ENCODE results near the gene PKMYT1.

The PKMYT1 gene

DNA sequence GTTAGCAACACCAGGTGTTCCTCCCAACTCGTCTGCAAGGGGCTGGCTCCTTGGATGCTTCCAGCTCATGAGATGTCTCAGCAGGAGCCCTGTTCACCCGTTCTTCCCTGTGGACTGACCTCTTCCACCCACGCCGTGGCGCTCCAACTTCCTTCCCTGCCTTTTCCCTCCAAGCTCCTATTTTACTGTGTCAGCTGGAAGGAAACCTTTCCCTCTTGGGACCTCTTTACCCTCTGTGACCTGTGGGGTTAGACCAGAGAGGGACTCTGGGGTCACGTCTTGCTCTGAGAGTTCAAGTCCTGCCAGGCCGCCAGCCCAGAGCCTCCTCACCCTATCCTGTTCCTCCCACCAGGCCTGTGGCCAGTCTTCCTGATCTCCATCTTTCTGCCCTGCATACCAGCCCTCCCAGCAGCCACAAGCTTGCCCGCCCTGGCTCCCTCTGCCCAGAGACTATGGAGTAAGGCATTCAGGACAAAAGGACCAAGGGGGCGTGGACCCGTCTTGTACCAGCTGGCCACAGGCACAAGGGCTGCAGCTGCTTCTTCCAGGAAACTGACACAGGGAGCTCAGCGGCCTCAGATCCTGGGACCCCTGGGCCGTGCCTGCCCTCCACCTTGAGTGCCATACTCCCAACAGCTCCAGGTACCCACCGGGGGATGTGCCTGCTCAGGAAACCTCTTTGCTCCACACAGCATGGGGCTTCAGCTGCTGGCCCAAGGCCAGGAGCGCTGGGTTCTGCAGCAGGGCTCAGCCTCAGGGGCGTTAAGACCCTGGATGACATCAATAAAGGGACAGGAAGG is 8.1 kb downstream of the PKMYT1 start:
- no peak for DNase-seq

DNA sequence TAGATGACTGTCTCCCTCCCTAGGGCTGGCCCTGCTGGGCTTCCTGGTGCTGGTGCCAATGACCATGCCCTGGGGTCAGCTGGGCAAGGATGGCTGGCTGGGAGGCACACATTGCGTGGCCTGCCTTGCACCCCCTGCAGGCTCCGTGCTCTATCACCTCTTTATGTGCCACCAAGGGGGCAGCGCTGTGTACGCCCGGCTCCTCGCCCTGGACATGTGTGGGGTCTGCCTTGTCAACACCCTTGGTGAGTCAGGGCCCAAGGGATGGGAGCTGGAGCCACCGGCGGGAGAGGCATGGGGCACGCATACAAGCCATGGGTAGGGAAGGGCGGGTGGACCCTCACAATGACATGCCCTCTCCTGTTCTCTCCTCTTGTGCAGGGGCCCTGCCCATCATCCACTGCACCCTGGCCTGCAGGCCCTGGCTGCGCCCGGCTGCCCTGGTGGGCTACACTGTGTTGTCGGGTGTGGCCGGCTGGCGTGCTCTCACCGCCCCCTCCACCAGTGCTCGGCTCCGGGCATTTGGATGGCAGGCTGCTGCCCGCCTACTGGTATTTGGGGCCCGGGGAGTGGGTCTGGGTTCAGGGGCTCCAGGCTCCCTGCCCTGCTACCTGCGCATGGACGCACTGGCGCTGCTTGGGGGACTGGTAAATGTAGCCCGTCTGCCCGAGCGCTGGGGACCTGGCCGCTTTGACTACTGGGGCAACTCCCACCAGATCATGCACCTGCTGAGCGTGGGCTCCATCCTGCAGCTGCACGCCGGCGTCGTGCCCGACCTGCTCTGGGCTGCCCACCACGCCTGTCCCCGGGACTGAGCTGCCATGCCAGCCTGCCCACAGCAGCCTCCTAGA is 8.9 kb downstream of the PKMYT1 start:
- DNase-seq: no peak

DNA sequence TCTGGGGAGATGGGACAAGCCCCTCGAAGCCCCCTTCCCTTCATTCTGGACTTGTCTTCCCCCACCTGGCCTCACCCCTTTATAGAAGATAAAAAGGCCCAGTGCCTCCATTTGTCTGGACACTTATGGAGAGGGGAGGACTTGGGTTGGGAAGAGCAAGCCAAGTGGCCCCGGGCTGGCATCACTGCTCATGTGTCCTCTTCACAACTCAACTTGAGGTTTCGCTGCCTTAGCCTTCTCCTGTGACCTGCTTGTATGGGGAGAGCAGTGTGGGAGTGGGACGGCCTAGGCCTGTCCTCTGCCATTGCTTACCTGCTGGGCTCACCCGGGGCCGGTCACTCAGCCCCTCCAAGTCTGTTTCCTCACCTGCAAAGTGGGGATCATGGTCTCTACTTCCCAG is 9.7 kb downstream of the PKMYT1 start:
- no peak for DNase-seq

DNA sequence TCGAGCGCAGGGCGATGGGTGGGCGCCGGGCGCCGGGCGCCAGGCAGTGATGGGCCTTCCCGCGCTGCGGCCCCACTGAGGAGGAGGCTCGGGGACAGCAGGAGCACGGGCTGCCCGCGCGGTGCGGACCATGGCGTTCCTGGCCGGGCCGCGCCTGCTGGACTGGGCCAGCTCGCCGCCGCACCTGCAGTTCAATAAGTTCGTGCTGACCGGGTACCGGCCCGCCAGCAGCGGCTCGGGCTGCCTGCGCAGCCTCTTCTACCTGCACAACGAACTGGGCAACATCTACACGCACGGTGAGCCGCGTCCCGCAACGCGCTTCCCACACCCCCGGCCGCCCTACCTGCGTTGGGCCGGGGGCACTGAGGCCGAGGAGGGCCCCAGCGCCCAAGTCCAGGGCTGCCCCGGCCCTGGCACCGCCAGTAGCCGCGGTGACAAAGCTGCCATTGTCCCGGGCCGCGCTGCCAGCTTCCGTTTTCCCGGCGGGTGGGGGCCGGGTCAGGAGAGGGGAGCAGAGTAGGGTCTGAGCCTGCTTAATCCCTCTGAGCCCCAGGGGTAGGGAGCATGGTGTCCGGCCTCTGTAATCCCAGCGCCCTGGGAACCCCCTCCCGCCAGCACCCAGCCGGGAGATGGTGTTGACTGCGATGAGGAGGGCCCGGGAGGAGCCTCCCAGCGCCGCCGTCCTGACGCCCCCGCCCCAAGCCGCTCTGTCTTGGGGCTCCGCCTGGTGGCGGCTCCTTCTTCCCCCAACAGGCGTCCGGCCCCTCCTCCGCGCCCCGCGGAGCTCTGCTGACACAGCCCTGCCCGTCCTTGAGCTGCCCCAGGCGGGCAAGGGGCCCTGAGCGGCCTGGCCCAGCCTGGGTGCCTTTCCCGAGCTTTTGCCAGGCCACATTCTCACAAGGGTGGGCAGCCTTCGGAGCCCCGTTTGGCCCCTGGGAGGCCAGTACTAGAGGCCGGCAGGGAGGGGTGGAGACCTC is 10.4 kb downstream of the PKMYT1 start:
- peak; percentile 8 for DNase-seq

DNA sequence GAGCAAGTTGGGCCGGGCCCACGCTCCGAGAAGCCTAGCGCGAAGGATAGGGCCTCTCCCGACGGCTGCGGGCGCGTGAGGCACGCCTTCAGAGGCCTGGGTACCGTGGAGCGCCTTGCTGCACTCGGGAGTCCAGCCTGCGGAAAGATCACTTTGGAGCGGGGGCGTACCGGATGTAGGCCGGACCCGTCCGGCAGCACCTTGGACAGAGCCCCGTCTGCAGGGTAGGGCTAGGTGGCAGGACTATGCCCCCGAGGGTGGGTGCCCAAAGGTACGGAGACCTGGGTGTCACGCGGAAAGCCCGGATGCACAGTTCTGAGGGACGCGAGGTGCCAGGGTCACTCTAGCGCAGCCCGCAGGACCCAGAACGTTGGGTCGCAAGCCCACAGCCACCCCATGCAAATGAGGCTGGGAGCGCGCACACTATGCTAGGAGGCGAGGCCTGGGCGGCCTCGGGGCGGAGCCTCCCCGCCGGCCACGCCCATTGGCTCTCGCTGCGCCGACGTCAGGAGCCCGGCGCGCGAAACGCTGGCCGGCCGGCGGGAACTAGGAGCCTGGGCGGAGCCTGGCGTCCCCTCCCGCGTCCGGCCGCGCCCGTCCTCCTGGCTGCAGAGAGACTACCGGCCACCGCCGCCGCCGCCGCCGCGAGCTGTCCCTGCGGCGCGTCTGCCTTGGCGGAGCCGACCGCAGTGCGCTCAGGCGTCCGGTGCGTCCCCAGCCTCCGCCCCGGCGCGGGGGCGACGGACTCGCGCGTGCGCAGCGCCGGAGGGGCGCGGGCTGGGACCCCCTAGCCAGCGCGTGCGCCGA is 11.3 kb downstream of the PKMYT1 start, which contains the start of gene PAQR4:
TSS of gene PAQR4 (plus strand) at position 611 of the 807 bp plus-strand sequence. CDS start 327 bp downstream, outside the sequence.
- DNase-seq: peak; percentile 78

DNA sequence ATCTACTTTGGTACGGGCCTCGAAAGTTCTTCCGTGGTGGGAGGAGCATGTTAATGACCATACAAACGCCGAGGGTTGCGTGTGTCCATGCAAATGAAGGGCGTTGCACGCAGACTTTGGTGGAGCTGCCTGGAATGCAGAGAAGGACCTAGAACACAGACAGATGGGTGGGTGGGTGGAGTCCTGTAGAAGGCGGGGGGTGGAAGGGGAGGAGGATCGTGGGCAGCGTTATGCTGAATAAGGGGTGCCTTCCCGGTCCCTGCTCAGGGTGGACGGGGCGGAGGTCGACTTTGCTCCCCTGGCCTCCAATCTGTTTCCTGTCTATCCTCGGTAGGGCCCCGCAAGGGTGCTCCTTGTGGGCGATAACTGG is 11.9 kb downstream of the PKMYT1 start:
- DNase-seq: peak; percentile 16

DNA sequence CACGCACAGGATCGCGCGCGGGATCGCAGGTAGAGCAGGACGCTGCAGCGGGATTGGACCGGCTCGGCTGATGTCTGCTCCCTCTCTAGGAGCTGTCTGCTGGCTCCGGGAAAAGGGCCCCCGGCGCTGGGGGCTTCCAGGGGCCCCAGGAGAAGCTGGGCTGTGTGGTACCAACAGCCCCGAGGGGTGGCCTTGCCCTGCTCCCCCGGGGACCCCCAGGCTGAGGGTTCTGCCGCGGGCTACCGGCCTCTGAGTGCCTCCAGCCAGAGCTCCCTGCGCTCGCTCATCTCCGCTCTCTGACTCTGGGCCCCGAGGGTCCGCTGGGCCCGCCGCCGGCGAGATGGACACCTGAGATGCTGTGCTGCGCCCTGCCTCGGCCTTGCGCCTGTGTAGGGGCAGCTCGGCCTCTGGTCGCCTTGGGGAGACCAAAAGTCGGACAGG is 12.5 kb downstream of the PKMYT1 start:
- DNase-seq: no peak

DNA sequence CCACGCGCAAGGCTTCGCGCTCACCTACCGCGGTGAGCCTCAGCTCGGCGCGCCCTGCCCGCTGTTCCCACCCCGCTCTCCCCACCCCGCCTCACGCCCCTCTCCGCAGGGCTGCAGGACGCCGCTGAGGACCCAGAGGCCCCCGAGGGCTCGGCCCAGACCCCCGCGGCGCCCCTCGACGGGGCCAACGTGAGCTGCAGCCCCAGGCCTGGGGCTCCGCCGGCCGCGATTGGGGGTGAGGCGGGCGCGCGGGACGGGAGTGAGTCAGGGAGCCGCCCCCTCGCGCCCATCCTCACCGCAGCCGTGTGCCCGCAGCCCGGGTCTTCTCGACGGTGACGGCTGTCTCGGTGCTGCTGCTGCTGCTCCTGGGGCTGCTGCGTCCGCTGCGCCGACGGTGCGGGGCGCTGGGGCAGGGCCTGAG is 13.0 kb downstream of the PKMYT1 start:
- DNase-seq: no peak

DNA sequence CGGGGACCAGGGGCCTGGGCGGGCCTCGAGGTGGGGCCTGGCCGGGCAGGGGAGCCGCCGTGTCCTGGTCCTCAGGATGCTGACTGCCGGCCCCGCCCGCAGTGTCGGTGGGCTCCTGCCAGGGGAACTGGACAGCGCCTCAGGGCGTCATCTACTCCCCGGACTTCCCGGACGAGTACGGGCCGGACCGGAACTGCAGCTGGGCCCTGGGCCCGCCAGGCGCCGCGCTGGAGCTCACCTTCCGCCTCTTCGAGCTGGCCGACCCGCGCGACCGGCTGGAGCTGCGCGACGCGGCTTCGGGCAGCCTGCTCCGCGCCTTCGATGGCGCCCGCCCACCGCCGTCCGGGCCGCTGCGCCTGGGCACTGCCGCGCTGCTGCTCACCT is 13.4 kb downstream of the PKMYT1 start:
- DNase-seq: no peak

DNA sequence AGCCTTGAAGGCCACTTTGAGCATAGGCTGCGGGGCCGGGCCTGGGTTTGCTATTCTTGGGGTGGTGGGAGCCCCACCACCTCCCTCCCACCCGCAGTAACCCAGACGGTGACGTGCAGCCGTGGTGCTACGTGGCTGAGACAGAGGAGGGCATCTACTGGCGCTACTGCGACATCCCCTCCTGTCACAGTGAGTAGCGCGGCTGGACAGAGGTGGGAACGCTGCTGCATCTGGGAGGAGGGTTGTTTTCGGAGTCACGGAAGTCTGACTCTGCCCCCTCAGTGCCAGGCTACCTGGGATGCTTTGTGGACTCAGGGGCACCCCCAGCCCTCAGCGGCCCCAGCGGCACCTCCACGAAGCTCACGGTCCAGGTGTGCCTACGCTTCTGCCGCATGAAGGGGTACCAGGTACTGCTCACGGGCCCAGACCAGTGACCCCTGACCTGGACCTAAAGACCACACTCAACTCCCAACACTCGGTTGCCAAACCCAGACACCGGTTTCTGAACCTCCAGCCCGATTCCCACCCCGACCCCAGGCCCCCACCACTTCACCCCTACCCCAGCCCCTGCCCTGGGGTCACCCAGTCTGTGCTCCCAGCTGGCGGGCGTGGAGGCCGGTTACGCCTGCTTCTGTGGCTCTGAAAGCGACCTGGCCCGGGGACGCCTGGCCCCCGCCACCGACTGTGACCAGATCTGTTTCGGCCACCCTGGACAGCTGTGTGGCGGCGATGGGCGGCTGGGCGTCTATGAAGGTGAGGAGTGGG is 14.0 kb downstream of the PKMYT1 start:
- no peak for DNase-seq

DNA sequence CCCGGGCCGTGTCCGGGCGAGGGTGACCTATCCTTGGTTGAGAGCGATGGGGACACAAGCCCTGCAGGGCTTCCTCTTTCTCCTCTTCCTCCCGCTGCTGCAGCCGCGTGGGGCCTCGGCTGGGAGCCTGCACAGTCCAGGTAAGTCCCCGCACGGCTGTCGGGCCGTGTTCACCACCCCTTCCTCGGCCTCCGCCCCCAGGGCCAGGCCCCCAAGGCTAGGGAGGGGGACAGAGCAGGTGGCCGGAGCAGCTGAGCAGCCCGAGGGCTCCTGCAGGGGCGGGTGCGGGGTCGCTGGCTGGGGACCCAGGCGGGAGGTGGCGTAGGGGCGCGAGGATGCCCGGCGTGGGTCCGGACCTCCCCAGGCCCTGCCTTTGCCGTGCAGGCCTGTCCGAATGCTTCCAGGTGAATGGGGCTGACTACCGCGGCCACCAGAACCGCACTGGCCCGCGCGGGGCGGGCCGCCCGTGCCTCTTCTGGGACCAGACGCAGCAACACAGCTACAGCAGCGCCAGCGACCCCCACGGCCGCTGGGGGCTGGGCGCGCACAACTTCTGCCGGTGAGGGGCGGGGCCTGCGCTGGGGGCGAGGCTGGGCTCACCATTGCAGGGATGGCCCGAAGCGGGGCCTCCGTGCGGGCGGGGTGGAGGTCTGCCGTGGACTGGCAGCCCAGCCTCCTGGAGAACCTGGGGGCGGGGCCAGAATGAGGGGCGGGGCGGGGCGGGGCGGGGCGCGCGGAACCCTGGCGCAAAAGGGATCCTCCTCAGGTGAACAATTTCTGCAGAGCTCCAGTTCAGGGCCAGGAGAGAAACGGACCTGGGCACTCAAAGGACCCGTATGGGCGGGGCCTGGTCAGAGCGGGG is 15.5 kb downstream of the PKMYT1 start:
- peak; percentile 39 for DNase-seq

DNA sequence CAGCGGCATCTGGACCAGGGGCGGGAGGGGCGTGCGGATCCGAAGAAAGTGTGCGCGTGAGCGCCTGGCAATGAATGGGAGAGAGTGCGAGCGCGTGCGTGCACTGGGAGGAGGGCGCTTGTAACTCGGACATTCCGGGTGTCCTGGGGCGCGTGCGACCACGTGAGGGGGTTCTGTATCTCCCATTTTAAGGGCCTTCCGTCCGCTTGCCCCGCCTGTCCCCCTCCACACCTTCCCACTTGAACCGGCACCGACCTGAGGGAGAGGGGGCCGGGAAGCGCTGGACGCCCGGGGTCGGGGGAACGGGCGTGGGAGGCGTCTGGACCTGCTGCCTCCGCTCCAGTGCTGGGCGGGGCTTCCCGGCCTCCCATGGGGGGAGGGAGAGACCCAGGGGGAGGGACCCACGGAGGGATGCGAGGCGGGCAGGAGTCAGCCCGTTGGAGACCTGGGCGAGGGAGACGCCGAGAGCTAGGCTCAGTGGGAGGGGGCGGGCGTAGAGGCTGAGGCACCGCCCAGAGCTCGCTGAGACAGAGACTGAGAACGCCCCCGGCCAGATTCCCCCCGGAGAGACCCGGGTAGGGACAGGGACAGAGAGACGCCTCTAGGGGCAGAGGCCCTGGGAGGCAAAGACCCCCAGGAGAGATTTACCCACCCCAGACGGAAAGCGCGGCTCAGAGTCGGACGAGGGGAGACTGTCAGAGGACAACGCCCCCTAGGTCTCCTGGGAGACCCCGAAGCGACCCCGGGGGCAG is 16.3 kb downstream of the PKMYT1 start, which contains the start of gene KREMEN2:
TSS of gene KREMEN2 (plus strand) at position 553 of the 752 bp plus-strand sequence. CDS start 246 bp downstream, outside the sequence.
- DNase-seq: no peak

DNA sequence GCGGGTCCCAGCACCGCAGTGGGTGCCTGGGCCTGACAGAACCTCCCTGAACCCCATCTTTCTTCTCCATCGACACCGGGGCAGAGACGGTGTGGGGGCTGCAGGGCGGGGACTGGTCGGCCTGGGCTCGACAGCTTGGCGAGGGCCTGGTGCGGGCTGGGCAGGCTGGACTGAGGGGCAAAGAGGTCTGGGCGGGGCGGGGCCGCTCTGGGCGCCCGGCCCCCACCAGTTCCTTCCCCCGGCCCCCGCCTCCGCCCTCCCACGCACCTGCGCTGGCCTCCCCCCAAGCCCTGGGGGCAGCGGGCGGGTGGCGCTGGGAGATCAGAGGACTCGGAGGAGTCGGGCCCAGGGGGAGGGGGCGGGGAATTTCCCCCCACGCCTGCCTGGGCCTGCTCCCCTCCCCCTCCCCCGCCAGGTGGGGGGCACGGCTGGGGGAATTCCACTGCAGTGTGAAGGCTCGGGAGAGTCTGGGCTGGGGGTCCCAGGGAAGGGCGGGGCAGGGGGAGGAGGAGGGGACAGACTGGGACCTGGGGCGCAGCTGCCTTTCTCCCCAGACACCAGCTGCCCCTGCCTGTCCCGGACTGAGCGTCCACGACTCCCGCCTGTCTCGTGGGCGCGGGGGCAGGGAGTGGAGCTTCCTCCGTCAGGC is 17.0 kb downstream of the PKMYT1 start:
- DNase-seq: no peak

DNA sequence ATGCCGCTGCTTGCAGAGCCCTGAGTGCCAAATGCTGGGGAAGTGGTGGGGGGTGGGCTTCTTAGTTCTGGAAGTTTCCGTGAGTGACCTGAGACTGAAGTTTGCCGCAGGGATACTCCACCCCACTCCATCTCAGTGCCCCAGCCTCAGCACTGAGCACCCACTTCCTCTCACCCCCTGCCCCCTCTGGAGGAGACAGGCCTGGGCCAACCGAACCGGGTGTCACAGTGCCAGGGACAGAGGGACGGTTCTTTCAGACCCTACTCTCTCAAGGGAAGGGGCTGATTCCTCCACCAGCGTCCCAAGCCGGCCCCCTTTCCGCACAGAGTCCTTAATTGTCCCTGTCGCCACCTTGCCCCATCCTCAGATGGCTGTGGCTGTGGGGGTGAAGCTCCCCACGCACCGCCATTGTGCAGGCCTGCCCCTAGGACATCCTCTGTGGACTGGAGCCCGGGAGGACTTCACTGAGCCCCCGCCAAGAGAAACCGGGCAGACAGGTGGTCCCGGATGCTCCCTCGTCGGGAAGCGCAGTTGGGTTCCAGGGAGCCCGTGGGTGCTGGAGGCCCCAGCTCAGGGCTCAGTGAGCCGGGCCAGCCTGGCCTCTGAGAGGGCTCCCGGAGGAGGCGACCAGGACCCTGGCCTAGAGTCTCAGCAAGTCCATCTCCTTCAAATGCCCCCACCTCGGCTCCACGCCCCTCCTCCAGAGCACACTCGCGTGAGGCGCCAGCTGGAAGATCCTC is 17.7 kb downstream of the PKMYT1 start:
- no peak for DNase-seq

DNA sequence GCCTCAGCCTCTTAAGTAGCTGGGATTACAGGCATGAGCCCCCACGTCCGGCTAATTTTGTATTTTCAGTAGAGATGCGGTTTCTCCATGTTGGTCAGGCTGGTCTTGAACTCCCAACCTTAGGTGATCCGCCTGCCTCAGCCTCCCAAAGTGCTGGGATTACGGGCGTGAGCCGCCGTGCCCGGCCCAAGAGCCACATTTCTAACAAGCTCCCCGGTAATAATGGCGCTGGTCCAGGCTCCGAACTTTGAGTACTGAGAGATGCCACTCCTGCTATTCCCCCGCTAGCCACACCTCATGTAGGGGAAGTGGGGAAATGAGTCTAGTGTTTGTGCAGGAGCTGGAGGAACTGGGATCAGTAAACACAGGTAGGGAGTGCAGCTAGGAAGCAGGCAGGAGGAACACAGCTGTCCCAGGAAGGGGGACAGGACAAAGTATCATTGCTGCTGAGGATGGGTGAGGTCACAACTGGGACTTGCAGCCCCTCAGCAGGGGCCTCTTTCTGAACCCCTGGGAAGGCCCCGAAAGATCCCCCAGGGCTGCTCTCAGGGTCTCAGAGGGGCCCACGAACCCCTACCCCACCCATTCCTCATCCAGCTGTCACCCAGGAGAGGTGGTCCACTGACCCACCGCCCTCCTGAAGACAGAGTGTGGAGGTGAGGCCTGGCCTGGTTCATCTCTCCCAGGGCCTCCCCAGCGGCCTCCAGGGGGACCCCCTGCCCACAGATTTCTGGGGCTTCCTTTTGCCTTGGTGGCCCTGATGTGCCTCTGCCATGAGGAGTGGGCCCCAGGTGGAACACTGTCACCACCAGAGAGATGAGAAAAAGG is 19.8 kb downstream of the PKMYT1 start:
- no peak for DNase-seq

DNA sequence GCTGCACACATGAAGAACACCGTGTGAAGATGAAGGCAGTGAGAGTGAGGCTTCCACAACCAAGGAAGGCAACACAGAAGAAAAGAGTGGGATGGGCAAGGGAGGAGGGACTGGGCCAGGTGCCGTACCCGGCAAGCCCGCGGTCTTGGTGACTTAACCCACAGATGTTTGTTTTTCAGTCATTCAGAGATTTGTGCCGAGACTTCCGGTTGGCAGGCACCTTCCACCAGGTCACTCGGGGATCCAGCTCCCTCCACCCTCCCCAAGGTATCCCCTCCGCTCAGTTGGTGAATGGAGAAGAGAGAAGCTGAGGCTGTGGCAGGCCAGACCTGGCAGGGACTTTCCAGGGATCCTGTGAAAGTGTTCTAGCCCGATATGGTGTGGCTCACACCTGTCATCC is 21.0 kb downstream of the PKMYT1 start:
- DNase-seq: no peak

DNA sequence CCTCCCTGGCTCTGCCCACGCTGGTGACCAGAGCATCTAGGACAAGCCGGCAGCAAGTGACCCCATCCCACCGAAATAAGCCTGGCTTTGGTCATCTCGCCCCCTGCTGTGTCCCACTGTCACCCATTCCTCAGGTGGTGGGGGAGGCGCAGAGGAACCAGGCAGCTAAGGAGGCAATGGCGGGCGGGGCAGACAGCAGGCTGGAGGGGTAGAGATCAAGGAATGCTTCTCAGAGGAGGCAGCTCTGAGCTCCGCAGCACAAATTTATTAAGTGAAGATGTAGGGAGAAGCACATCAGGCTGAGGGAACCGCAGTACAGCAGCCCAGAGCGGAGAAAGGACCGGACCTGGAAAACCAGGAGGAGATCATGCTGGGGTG is 23.7 kb downstream of the PKMYT1 start:
- no peak for DNase-seq
